ENCODE results near the gene FKBP7. TPM values are rescaled to one million over a fixed set of nuclear protein-coding genes. Genes with fewer than 3 reads are reported as not detected.

The FKBP7 gene
- total and polyA plus RNA-seq, 2 of the 13 experiments (the other 11 are each of a cell fraction or from before 2014, with no cell fraction given): 12.4 to 14.8 TPM

GRCh38 chr2:178479275-178479616, 846 bp upstream of the FKBP7 start (continued):
- TF ChIP-seq, protein P1, sequence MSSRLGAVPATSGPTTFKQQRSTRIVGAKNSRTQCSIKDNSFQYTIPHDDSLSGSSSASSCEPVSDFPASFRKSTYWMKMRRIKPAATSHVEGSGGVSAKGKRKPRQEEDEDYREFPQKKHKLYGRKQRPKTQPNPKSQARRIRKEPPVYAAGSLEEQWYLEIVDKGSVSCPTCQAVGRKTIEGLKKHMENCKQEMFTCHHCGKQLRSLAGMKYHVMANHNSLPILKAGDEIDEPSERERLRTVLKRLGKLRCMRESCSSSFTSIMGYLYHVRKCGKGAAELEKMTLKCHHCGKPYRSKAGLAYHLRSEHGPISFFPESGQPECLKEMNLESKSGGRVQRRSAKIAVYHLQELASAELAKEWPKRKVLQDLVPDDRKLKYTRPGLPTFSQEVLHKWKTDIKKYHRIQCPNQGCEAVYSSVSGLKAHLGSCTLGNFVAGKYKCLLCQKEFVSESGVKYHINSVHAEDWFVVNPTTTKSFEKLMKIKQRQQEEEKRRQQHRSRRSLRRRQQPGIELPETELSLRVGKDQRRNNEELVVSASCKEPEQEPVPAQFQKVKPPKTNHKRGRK (CRISPR knock-in tag; IDR thresholded peaks at IDR 0.05): no peak
- TF ChIP-seq, protein P2, sequence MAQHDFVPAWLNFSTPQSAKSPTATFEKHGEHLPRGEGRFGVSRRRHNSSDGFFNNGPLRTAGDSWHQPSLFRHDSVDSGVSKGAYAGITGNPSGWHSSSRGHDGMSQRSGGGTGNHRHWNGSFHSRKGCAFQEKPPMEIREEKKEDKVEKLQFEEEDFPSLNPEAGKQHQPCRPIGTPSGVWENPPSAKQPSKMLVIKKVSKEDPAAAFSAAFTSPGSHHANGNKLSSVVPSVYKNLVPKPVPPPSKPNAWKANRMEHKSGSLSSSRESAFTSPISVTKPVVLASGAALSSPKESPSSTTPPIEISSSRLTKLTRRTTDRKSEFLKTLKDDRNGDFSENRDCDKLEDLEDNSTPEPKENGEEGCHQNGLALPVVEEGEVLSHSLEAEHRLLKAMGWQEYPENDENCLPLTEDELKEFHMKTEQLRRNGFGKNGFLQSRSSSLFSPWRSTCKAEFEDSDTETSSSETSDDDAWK (CRISPR knock-in tag; IDR thresholded peaks at IDR 0.05): no peak
- TF ChIP-seq IRX3 (CRISPR knock-in tag; IDR thresholded peaks at IDR 0.05; ENCODE audit: borderline replicate concordance, low read depth) (no peak), NFE2L2 (IDR thresholded peaks at IDR 0.05; ENCODE audit: low read length) (no peak), TOE1 (CRISPR knock-in tag; IDR thresholded peaks at IDR 0.05) (no peak), ZFP36L2 (CRISPR knock-in tag; IDR thresholded peaks at IDR 0.05) (no peak), ZNF430 (CRISPR knock-in tag; IDR thresholded peaks at IDR 0.05) (no peak), JUN (CRISPR knock-in tag; IDR thresholded peaks at IDR 0.05) (no peak), ERF (CRISPR knock-in tag; IDR thresholded peaks at IDR 0.05) (no peak), CCDC6 (CRISPR knock-in tag; IDR thresholded peaks at IDR 0.05) (peak; percentile 6; the same call in 1 of the 2 replicates), ZNF552 (CRISPR knock-in tag; IDR thresholded peaks at IDR 0.05; ENCODE audit: borderline replicate concordance) (no peak), SNRNP70 (IDR thresholded peaks at IDR 0.05; ENCODE audit: low read depth, low read length) (no peak), SMAD1 (CRISPR knock-in tag; IDR thresholded peaks at IDR 0.05; ENCODE audit: borderline replicate concordance, low read depth) (no peak), ZFP37 (CRISPR knock-in tag; IDR thresholded peaks at IDR 0.05; ENCODE audit: borderline replicate concordance) (no peak), ZNF275 (CRISPR knock-in tag; IDR thresholded peaks at IDR 0.05; ENCODE audit: borderline replicate concordance) (no peak), CC2D1A (CRISPR knock-in tag; IDR thresholded peaks at IDR 0.05) (no peak), CCAR2 (optimal IDR thresholded peaks at IDR 0.05; ENCODE audit: low read depth, low read length) (peak; percentile 30), ATF3 (CRISPR knock-in tag; IDR thresholded peaks at IDR 0.05) (no peak), JARID2 (CRISPR knock-in tag; IDR thresholded peaks at IDR 0.05; ENCODE audit: insufficient replicate concordance) (no peak), NKX3-1 (CRISPR knock-in tag; IDR thresholded peaks at IDR 0.05) (no peak), ZSCAN31 (CRISPR knock-in tag; IDR thresholded peaks at IDR 0.05; ENCODE audit: low read depth) (peak; percentile 49; the same call in 1 of the 2 replicates), ASH2L (IDR thresholded peaks at IDR 0.05; ENCODE audit: insufficient read length, low read depth, low read length) (no peak), NCOA1 (CRISPR knock-in tag; IDR thresholded peaks at IDR 0.05) (0 out of 2 replicates have a peak, but pooled peaks have one; percentile 60), SP2 (CRISPR knock-in tag; IDR thresholded peaks at IDR 0.05) (no peak), SNAI1 (CRISPR knock-in tag; IDR thresholded peaks at IDR 0.05; ENCODE audit: borderline replicate concordance) (no peak), ZNF101 (CRISPR knock-in tag; IDR thresholded peaks at IDR 0.05; ENCODE audit: borderline replicate concordance, low read depth) (no peak; the same call in 1 of the 2 replicates), ZNF878 (CRISPR knock-in tag; IDR thresholded peaks at IDR 0.05) (no peak), ZNF205 (CRISPR knock-in tag; IDR thresholded peaks at IDR 0.05) (no peak)
